ENCODE measurements around the gene ACRV1. TPM values are rescaled to one million over a fixed set of nuclear protein-coding genes. Genes with fewer than 3 reads are reported as not detected.

ACRV1 gene
- total and polyA plus RNA-seq, 2 of the 13 experiments (the other 11 are each of a cell fraction or from before 2014, with no cell fraction given) = not detected

GRCh38 chr11:125724125-125724524 is 43.5 kb upstream of the ACRV1 start:
- H4K20me1 ChIP-seq (ENCODE audit: insufficient read depth, low read length) = no peaks in the 10 kb centered on the region
- H3K4me2 ChIP-seq (ENCODE audit: low read depth, low read length) = no peak overlapping the region
- H3K4me3 ChIP-seq (replicated peaks in 1 of 3; ENCODE audit: insufficient read depth in 1 of 3, low read depth in 2 of 3, low read length in 3 of 3) = no peak overlapping the region
- H3K27ac ChIP-seq (ENCODE audit: extremely low read length, insufficient read depth, low read length) = no peak overlapping the region
- POLR2A ChIA-PET = no interaction called here
- in situ Hi-C loops (cut with HindIII; ENCODE audit: extremely low pct_ligation_motif_present, low pct_unique_long_range_greater_than_20kb) = loop anchor here (10.0 kb wide), 1 partner anchor 151 kb away; no protein-coding TSS in a partner anchor
- no TSS peak for BruUV-seq (replicated peaks)
- H3K9ac ChIP-seq (ENCODE audit: insufficient read depth, low read depth, low read length) = no peak overlapping the region
- H3K27me3 ChIP-seq (ENCODE audit: control insufficient read depth in 1 of 2, insufficient read depth in 2 of 2, low read length in 2 of 2) = peaks cover 1 to 19% of the 10 kb centered on the region in 2 experiments; a peak in 3 of 5 replicates
- CTCF ChIA-PET (ENCODE audit: low intra/inter-chr PET ratio, low total read pairs) = interaction anchor here (1.2 to 1.3 kb wide), 2 partner anchors 148 to 149 kb away, joined by 4 to 5 read pairs; no protein-coding TSS in a partner anchor
- DNase-seq (ENCODE audit: low spot score) = peak; percentile 22
- H2AFZ ChIP-seq (ENCODE audit: low read length) = no peak overlapping the region
- no peaks in the 10 kb centered on the region for H3K9me3 ChIP-seq (ENCODE audit: low read length)
- intact Hi-C loops (cut with micrococcal nuclease; ENCODE audit: unreplicated experiment) = loop anchor here (1.0 kb wide), 1 partner anchor 147 kb away; no protein-coding TSS in a partner anchor
- peak; percentile 73 for ATAC-seq
- TF ChIP-seq SP5 (CRISPR knock-in tag; IDR thresholded peaks at IDR 0.05; ENCODE audit: borderline replicate concordance, low read depth) (no peak), HMG20B (CRISPR knock-in tag; conservative IDR thresholded peaks at IDR 0.05) (no peak), TRIM24 (CRISPR knock-in tag; IDR thresholded peaks at IDR 0.05) (no peak), CEBPB (IDR thresholded peaks at IDR 0.05; ENCODE audit: borderline replicate concordance, low read depth, low read length) (no peak), SMC3 (IDR thresholded peaks at IDR 0.05; ENCODE audit: low read length) (0 out of 2 replicates have a peak, but pooled peaks have one; percentile 4), STAG1 (CRISPR knock-in tag; IDR thresholded peaks at IDR 0.05) (peak; percentile 60), MATR3 (CRISPR knock-in tag; IDR thresholded peaks at IDR 0.05) (no peak), TOPORS (CRISPR knock-in tag; IDR thresholded peaks at IDR 0.05) (no peak), E2F1 (CRISPR knock-in tag; IDR thresholded peaks at IDR 0.05) (no peak), PLRG1 (conservative IDR thresholded peaks at IDR 0.05) (no peak)
- TF ChIP-seq, protein P1, sequence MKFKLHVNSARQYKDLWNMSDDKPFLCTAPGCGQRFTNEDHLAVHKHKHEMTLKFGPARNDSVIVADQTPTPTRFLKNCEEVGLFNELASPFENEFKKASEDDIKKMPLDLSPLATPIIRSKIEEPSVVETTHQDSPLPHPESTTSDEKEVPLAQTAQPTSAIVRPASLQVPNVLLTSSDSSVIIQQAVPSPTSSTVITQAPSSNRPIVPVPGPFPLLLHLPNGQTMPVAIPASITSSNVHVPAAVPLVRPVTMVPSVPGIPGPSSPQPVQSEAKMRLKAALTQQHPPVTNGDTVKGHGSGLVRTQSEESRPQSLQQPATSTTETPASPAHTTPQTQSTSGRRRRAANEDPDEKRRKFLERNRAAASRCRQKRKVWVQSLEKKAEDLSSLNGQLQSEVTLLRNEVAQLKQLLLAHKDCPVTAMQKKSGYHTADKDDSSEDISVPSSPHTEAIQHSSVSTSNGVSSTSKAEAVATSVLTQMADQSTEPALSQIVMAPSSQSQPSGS (CRISPR knock-in tag; IDR thresholded peaks at IDR 0.05) = no peak
- TF ChIP-seq, protein P2, sequence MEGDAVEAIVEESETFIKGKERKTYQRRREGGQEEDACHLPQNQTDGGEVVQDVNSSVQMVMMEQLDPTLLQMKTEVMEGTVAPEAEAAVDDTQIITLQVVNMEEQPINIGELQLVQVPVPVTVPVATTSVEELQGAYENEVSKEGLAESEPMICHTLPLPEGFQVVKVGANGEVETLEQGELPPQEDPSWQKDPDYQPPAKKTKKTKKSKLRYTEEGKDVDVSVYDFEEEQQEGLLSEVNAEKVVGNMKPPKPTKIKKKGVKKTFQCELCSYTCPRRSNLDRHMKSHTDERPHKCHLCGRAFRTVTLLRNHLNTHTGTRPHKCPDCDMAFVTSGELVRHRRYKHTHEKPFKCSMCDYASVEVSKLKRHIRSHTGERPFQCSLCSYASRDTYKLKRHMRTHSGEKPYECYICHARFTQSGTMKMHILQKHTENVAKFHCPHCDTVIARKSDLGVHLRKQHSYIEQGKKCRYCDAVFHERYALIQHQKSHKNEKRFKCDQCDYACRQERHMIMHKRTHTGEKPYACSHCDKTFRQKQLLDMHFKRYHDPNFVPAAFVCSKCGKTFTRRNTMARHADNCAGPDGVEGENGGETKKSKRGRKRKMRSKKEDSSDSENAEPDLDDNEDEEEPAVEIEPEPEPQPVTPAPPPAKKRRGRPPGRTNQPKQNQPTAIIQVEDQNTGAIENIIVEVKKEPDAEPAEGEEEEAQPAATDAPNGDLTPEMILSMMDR (CRISPR knock-in tag; IDR thresholded peaks at IDR 0.05) = peak; percentile 42
- whole genome bisulfite sequencing (ENCODE audit: low lambda C conversion rate) = 100% methylated on average over 1 of the region's 1 CpG
- no peaks in the 10 kb centered on the region for H3K36me3 ChIP-seq (replicated peaks in 1 of 2; ENCODE audit: control insufficient read depth in 1 of 2, insufficient read depth in 2 of 2, low read length in 2 of 2)
- peak; percentile 8 for FAIRE-seq
- no peaks in the 10 kb centered on the region for H3K79me2 ChIP-seq (ENCODE audit: insufficient read depth, low read length)
- no peaks in the 10 kb centered on the region for H3K4me1 ChIP-seq (ENCODE audit: insufficient read depth, low read length)

All from HepG2 (cell line).